ENCODE data around the gene NIM1K.
"Not testable (repeated sequence)": the region's sequence is repeated elsewhere in the genome, so short reads cannot be mapped to it uniquely, and the experiment has no call there.

Gene NIM1K

GRCh38 chr5:43164801-43165200, 27.2 kb upstream of the NIM1K start:
- peaks cover 49 to 64% of the 10 kb centered on the region in 2 experiments for H3K36me3 ChIP-seq (ENCODE audit: control insufficient read depth in 2 of 2, insufficient read depth in 1 of 2, low read length in 2 of 2)

DNA sequence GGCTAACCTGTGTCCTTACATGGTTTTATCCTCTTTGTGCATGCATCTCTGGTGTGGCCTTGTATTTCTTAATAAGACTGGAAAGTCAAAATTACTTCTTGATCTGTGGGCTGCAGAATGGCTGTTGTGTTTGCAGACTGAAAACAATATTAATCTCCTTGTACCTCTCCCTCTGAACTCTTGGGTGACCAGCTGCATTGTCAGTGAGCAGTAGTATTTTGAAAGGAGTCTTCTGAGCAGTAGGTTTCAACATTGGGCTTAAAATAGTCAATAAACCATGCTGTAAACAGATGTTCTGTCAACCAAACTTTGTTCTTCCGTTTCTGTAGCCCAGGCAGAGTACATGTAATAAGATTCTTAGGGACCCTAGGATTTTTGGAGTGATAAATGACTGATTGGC, 26.7 kb upstream of the NIM1K start:
- peaks cover 44 to 61% of the 10 kb centered on the region in 2 experiments for H3K36me3 ChIP-seq (ENCODE audit: control insufficient read depth in 2 of 2, insufficient read depth in 1 of 2, low read length in 2 of 2)
- H3K4me3 ChIP-seq (ENCODE audit: low read depth, low read length): no peak overlapping the region
- CTCF ChIA-PET: interaction anchor here (0.6 to 0.8 kb wide), 2 partner anchors 60 to 67 kb away, joined by 3 to 5 read pairs; no protein-coding TSS in a partner anchor
- TF ChIP-seq GFI1B (tag by site-specific recombination; IDR thresholded peaks at IDR 0.05) (no peak), ZBTB1 (tag by site-specific recombination; IDR thresholded peaks at IDR 0.05) (no peak), SCRT1 (tag by site-specific recombination; IDR thresholded peaks at IDR 0.05; ENCODE audit: borderline replicate concordance) (no peak), ZNF10 (tag by site-specific recombination; IDR thresholded peaks at IDR 0.05) (no peak), ZNF629 (tag by site-specific recombination; IDR thresholded peaks at IDR 0.05) (no peak), REPIN1 (tag by site-specific recombination; IDR thresholded peaks at IDR 0.05; ENCODE audit: low read depth) (no peak)
- TF ChIP-seq, protein P1, sequence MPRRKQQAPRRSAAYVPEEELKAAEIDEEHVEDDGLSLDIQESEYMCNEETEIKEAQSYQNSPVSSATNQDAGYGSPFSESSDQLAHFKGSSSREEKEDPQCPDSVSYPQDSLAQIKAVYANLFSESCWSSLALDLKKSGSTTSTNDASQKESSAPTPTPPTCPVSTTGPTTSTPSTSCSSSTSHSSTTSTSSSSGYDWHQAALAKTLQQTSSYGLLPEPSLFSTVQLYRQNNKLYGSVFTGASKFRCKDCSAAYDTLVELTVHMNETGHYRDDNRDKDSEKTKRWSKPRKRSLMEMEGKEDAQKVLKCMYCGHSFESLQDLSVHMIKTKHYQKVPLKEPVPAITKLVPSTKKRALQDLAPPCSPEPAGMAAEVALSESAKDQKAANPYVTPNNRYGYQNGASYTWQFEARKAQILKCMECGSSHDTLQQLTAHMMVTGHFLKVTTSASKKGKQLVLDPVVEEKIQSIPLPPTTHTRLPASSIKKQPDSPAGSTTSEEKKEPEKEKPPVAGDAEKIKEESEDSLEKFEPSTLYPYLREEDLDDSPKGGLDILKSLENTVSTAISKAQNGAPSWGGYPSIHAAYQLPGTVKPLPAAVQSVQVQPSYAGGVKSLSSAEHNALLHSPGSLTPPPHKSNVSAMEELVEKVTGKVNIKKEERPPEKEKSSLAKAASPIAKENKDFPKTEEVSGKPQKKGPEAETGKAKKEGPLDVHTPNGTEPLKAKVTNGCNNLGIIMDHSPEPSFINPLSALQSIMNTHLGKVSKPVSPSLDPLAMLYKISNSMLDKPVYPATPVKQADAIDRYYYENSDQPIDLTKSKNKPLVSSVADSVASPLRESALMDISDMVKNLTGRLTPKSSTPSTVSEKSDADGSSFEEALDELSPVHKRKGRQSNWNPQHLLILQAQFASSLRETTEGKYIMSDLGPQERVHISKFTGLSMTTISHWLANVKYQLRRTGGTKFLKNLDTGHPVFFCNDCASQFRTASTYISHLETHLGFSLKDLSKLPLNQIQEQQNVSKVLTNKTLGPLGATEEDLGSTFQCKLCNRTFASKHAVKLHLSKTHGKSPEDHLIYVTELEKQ (tag by site-specific recombination; IDR thresholded peaks at IDR 0.05; ENCODE audit: borderline replicate concordance): no peak
- TF ChIP-seq, protein P2, sequence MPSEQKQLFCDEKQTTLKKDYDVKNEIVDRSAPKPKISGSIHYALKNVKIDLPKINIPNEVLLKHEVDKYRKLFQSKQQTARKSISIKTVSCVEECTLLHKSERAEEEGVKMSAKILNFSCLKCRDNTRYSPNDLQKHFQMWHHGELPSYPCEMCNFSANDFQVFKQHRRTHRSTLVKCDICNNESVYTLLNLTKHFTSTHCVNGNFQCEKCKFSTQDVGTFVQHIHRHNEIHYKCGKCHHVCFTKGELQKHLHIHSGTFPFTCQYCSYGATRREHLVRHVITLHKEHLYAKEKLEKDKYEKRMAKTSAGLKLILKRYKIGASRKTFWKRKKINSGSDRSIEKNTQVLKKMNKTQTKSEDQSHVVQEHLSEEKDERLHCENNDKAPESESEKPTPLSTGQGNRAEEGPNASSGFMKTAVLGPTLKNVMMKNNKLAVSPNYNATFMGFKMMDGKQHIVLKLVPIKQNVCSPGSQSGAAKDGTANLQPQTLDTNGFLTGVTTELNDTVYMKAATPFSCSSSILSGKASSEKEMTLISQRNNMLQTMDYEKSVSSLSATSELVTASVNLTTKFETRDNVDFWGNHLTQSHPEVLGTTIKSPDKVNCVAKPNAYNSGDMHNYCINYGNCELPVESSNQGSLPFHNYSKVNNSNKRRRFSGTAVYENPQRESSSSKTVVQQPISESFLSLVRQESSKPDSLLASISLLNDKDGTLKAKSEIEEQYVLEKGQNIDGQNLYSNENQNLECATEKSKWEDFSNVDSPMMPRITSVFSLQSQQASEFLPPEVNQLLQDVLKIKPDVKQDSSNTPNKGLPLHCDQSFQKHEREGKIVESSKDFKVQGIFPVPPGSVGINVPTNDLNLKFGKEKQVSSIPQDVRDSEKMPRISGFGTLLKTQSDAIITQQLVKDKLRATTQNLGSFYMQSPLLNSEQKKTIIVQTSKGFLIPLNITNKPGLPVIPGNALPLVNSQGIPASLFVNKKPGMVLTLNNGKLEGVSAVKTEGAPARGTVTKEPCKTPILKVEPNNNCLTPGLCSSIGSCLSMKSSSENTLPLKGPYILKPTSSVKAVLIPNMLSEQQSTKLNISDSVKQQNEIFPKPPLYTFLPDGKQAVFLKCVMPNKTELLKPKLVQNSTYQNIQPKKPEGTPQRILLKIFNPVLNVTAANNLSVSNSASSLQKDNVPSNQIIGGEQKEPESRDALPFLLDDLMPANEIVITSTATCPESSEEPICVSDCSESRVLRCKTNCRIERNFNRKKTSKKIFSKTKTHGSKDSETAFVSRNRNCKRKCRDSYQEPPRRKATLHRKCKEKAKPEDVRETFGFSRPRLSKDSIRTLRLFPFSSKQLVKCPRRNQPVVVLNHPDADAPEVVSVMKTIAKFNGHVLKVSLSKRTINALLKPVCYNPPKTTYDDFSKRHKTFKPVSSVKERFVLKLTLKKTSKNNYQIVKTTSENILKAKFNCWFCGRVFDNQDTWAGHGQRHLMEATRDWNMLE (tag by site-specific recombination; conservative IDR thresholded peaks at IDR 0.05; ENCODE audit: low read depth): no peak
- no peaks in the 10 kb centered on the region for H3K9me3 ChIP-seq (ENCODE audit: control insufficient read depth, insufficient read depth, low read depth, low read length)
- H3K27ac ChIP-seq (ENCODE audit: extremely low read depth, low read depth, low read length): no peak overlapping the region
- POLR2A ChIA-PET: interaction anchor here (0.6 kb wide), 1 partner anchor 45 kb away, joined by 4 read pairs; the partner anchor contains the start of gene ZNF131
- no peaks in the 10 kb centered on the region for H3K4me1 ChIP-seq (ENCODE audit: control insufficient read depth, insufficient read depth, low read length)

More at GRCh38 chr5:43164801-43165200, 27.2 kb upstream of the NIM1K start:
- H3K4me3 ChIP-seq (ENCODE audit: low read depth, low read length); H3K9me3 ChIP-seq (ENCODE audit: control insufficient read depth, insufficient read depth, low read depth, low read length); H3K4me1 ChIP-seq (ENCODE audit: control insufficient read depth, insufficient read depth, low read length); H3K27ac ChIP-seq (ENCODE audit: extremely low read depth, low read depth, low read length): not testable (repeated sequence)
- CTCF ChIA-PET: interaction anchor here (0.6 to 0.8 kb wide), 2 partner anchors 60 to 68 kb away, joined by 3 to 5 read pairs; no protein-coding TSS in a partner anchor
- POLR2A ChIA-PET: interaction anchor here (0.6 kb wide), 1 partner anchor 44 kb away, joined by 4 read pairs; the partner anchor contains the start of gene ZNF131
- TF ChIP-seq ZNF121 (tag by site-specific recombination; IDR thresholded peaks at IDR 0.05): peak; percentile 82; the same call in 1 of the 2 replicates

GRCh38 chr5:43168175-43168574, 23.9 kb upstream of the NIM1K start:
- Histone ChIP-seq H3K4me3 (ENCODE audit: low read depth, low read length) (no peak overlapping the region), H3K36me3 (ENCODE audit: control insufficient read depth in 2 of 2, insufficient read depth in 1 of 2, low read length in 2 of 2) (peaks cover 36 to 50% of the 10 kb centered on the region in 2 experiments)
- POLR2A ChIA-PET: no interaction called here

More at GRCh38 chr5:43168175-43168574, 23.9 kb upstream of the NIM1K start:
- no peak overlapping the region for H3K27ac ChIP-seq (ENCODE audit: extremely low read depth, low read depth, low read length)
- CTCF ChIA-PET: no interaction called here
- no peaks in the 10 kb centered on the region for H3K9me3 ChIP-seq (ENCODE audit: control insufficient read depth, insufficient read depth, low read depth, low read length)
- TF ChIP-seq MZF1 (tag by site-specific recombination; IDR thresholded peaks at IDR 0.05; ENCODE audit: borderline replicate concordance) (no peak), ZBTB48 (tag by site-specific recombination; IDR thresholded peaks at IDR 0.05) (no peak), REPIN1 (tag by site-specific recombination; IDR thresholded peaks at IDR 0.05; ENCODE audit: low read depth) (no peak), ZNF514 (tag by site-specific recombination; IDR thresholded peaks at IDR 0.05) (no peak), ZNF324 (tag by site-specific recombination; IDR thresholded peaks at IDR 0.05) (no peak), ZFP41 (tag by site-specific recombination; IDR thresholded peaks at IDR 0.05; ENCODE audit: borderline replicate concordance) (no peak), ZNF37A (tag by site-specific recombination; IDR thresholded peaks at IDR 0.05) (no peak)
- H3K4me1 ChIP-seq (ENCODE audit: control insufficient read depth, insufficient read depth, low read length): no peaks in the 10 kb centered on the region
